PC-9 (cell line): ENCODE data around the gene SORCS2. TPM values are rescaled to one million over a fixed set of nuclear protein-coding genes. Genes with fewer than 3 reads are reported as not detected.

ENCODE experiments used
- BruUV-seq: library from RNA; stranded (reverse); fragments of 400-500 nt; replicated peaks from 2 replicates; lab custom pipeline; 2021; lab: Mats Ljungman, UMichigan
- CTCF ChIA-PET: fragments of 300-600 bp; sonication (Branson Sonifier 250); formaldehyde crosslinking; loops from one replicate; lab custom pipeline; 2022; ENCODE audit warnings: antibody characterized with exemption; lab: Charles Lee
- POLR2A ChIA-PET: fragments of 300-600 bp; sonication (Branson Sonifier 250); formaldehyde crosslinking; loops from one replicate; lab custom pipeline; 2022; ENCODE audit warnings: antibody characterized with exemption; ENCODE audit not compliant: unreplicated experiment; lab: Charles Lee
- DNase-seq, 2 experiments: peaks; one replicate each; pipeline versions ENCODE4 v3.0.0 to v3.0.0-alpha.2; 2015 to 2022; ENCODE audit warnings: mixed read lengths in 1 of 2
- H2AFZ ChIP-seq: fragments of 200-600 bp; sonication (generic); 2 replicates; pipeline ENCODE4 v1.8.1; 2017; ENCODE audit warnings: antibody characterized with exemption
- H3F3A ChIP-seq: fragments of 200-600 bp; sonication (generic); 2 replicates; pipeline ENCODE4 v1.8.1; 2017; ENCODE audit warnings: antibody characterized with exemption, mild to moderate bottlenecking, low read depth; ENCODE audit not compliant: insufficient read depth
- H3K27ac ChIP-seq: fragments of 200-600 bp; sonication (generic); 2 replicates; pipeline ENCODE4 v1.6.1; 2016; ENCODE audit warnings: mixed run types
- H3K27me3 ChIP-seq: fragments of 200-600 bp; sonication (generic); 2 replicates; pipeline ENCODE4 v1.6.1; 2016; ENCODE audit warnings: low read depth, mixed run types; ENCODE audit not compliant: insufficient read depth
- H3K36me3 ChIP-seq: fragments of 200-600 bp; sonication (generic); 2 replicates; pipeline ENCODE4 v1.6.1; 2016; ENCODE audit warnings: low read depth, mixed run types
- H3K4me1 ChIP-seq: fragments of 200-600 bp; sonication (generic); replicated peaks from 2 replicates; pipeline ENCODE4 v1.6.1; 2016; ENCODE audit warnings: mixed run types; ENCODE audit not compliant: insufficient read depth
- H3K4me2 ChIP-seq: fragments of 200-600 bp; sonication (generic); 2 replicates; pipeline ENCODE4 v1.6.1; 2017; ENCODE audit warnings: mixed run types
- H3K4me3 ChIP-seq: fragments of 200-600 bp; sonication (generic); 2 replicates; pipeline ENCODE4 v1.6.1; 2016; ENCODE audit warnings: mixed run types
- H3K79me2 ChIP-seq: fragments of 200-600 bp; sonication (generic); 2 replicates; pipeline ENCODE4 v1.6.1; 2017; ENCODE audit warnings: low read depth, mixed run types
- H3K9me2 ChIP-seq: fragments of 200-600 bp; sonication (generic); 2 replicates; pipeline ENCODE4 v1.8.1; 2017; ENCODE audit warnings: mild to moderate bottlenecking; ENCODE audit not compliant: insufficient read depth
- H3K9me3 ChIP-seq: fragments of 200-600 bp; sonication (generic); 2 replicates; pipeline ENCODE4 v1.8.1; 2016; ENCODE audit warnings: low read depth; ENCODE audit not compliant: insufficient read depth
- H4K20me1 ChIP-seq: fragments of 200-600 bp; sonication (generic); 2 replicates; pipeline ENCODE4 v1.8.1; 2017; ENCODE audit not compliant: insufficient read depth
- EZH2 ChIP-seq: fragments of 200-600 bp; sonication (generic); IDR thresholded peaks from 2 replicates; pipeline ENCODE4 v1.8.0; 2017; ENCODE audit warnings: antibody characterized with exemption, low read depth
- intact Hi-C: fragments of 100-400 bp; cut with micrococcal nuclease; formaldehyde crosslinking; loops from one replicate; pipeline ENCODE4 v1.10.0; 2022; ENCODE audit not compliant: unreplicated experiment
- total RNA-seq: library from RNA; stranded (reverse); gene quantifications from 2 replicates; pipeline ENCODE4 v1.2.3, GENCODE V29; 2021
- TF ChIP-seq, protein P1 (sequence below): fragments of 200-600 bp; sonication (generic); conservative IDR thresholded peaks from 2 replicates; pipeline ENCODE4 v1.6.1; 2017; ENCODE audit warnings: mixed run types, antibody characterized with exemption, mild to moderate bottlenecking, moderate library complexity

The SORCS2 gene
- total RNA-seq, 1 experiment from 2014 or later, result 25.8 TPM

DNA sequence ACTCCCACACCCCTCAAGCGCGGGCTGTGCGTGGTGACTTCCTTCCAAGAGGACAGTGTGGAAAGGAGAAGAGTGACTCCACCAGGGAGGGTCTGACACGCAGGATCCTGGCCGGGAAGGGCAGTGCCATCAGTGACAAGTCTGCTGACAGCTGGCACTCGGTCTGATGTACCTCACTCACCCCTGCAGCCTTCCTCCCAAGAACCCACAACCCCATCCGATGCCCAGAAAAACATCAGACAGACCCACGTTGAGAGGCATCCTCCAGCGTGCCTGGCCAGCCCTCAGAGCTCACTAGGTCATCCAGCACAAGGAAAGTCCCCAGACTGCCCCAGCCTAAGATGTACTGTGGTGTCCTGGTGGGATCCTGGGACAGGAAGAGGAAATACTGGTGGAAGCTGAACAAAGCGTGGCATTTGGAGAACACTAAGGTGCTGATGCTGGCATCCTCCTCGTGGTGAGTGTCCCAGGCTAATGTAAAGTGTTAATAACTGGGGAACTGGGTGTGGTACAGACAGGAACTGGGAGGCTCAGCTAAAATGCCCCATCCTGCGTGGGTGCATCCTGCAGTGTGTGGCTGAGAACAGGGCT, 442.4 kb downstream of the SORCS2 start:
- DNase-seq, result no peak
- Histone ChIP-seq H2AFZ (no peak overlapping the region), H3K4me1 (no peaks in the 10 kb centered on the region), H3K4me3 (no peak overlapping the region), H3K9me3 (no peaks in the 10 kb centered on the region), H3K27me3 (no peaks in the 10 kb centered on the region), H3K27ac (no peak overlapping the region), H4K20me1 (no peaks in the 10 kb centered on the region), H3K36me3 (no peaks in the 10 kb centered on the region), H3K9me2 (no peaks in the 10 kb centered on the region), H3K79me2 (no peaks in the 10 kb centered on the region), H3F3A (no peaks in the 10 kb centered on the region), H3K4me2 (no peak overlapping the region)
- BruUV-seq, result no TSS peak
- CTCF ChIA-PET, result no interaction called here
- POLR2A ChIA-PET, result no interaction called here
- intact Hi-C loops, result no loop called here
- TF ChIP-seq EZH2, result no peak
- TF ChIP-seq, protein P1, sequence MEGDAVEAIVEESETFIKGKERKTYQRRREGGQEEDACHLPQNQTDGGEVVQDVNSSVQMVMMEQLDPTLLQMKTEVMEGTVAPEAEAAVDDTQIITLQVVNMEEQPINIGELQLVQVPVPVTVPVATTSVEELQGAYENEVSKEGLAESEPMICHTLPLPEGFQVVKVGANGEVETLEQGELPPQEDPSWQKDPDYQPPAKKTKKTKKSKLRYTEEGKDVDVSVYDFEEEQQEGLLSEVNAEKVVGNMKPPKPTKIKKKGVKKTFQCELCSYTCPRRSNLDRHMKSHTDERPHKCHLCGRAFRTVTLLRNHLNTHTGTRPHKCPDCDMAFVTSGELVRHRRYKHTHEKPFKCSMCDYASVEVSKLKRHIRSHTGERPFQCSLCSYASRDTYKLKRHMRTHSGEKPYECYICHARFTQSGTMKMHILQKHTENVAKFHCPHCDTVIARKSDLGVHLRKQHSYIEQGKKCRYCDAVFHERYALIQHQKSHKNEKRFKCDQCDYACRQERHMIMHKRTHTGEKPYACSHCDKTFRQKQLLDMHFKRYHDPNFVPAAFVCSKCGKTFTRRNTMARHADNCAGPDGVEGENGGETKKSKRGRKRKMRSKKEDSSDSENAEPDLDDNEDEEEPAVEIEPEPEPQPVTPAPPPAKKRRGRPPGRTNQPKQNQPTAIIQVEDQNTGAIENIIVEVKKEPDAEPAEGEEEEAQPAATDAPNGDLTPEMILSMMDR, result no peak

DNA sequence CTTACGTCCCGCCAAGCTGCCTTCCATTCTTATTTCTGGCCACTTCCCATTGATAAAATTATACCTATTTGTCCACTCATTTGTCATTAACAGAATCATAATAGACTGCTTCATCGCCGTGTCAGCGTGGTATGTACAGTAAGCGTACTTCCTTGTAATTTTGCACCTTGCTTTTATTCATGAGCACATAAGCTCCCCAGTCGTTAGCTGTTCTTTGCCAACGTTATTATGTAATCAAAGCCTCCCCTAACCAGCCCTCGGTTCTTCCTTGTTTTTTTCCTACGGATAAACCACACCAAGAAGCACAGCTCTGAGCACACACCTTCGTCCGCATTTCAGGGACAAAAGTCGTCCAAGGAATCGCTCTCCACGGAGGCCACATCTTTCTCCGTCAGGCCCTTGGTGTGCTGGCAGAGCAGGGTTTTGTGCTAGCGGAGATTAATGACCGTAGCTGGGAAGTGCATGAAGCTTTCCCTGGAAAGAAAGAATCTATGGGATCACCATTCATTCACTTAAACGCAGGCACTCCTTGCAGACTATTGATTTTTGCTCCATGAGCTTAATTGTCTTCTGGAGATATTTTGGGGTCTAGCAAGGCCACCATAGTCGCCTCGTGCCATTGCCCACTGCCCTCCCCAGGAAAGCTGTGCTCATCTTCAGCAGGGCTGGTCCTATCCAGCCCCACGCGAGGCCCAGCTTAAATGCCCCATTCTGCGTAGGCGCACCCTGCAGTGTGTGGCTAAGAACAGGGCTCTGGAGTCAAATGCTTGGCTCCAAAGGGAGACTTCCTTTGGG, 443.3 kb downstream of the SORCS2 start:
- TF ChIP-seq, protein P1, result no peak
- Histone ChIP-seq H3K9me3 (no peaks in the 10 kb centered on the region), H3K4me3 (no peak overlapping the region), H3K9me2 (no peaks in the 10 kb centered on the region), H2AFZ (no peak overlapping the region), H3K27ac (no peak overlapping the region), H3K4me2 (no peak overlapping the region), H3K79me2 (no peaks in the 10 kb centered on the region), H3F3A (no peaks in the 10 kb centered on the region), H3K36me3 (no peaks in the 10 kb centered on the region), H4K20me1 (no peaks in the 10 kb centered on the region), H3K4me1 (no peaks in the 10 kb centered on the region), H3K27me3 (no peaks in the 10 kb centered on the region)
- BruUV-seq, result no TSS peak
- ChIA-PET POLR2A (no interaction called here), CTCF (no interaction called here)
- intact Hi-C loops, result no loop called here
- DNase-seq, result no peak

DNA sequence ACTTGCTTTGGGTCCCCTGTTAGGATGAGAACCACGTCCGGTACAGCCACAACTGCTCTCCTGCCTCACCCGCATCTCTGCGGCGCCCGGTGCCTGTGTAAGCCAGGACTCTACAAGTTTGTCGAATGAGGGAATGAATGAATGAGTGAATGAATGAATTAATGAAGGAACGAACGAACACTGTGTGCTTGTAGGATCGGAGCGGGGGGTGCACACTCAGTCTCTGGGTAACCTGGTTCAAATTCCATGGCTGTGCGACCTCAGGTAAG, 443.8 kb downstream of the SORCS2 start:
- intact Hi-C loops, result no loop called here
- Histone ChIP-seq H3K79me2 (no peaks in the 10 kb centered on the region), H3K9me2 (no peaks in the 10 kb centered on the region), H3K36me3 (no peaks in the 10 kb centered on the region), H3K4me3 (no peak overlapping the region), H2AFZ (no peak overlapping the region), H4K20me1 (no peaks in the 10 kb centered on the region), H3K27me3 (no peaks in the 10 kb centered on the region), H3K9me3 (no peaks in the 10 kb centered on the region), H3F3A (no peaks in the 10 kb centered on the region), H3K4me1 (no peaks in the 10 kb centered on the region), H3K27ac (no peak overlapping the region), H3K4me2 (no peak overlapping the region)
- no peak for TF ChIP-seq EZH2
- TF ChIP-seq, protein P1, result no peak
- POLR2A ChIA-PET, result no interaction called here
- CTCF ChIA-PET, result no interaction called here
- no peak for DNase-seq
- BruUV-seq, result no TSS peak
